Right lobe of liver (tissue), 6 donors: ENCODE results near the gene CYTH3. TPM values are rescaled to one million over a fixed set of nuclear protein-coding genes. Genes with fewer than 3 reads are reported as not detected.

Experiments used
- ATAC-seq, 4 donors: fragments of 200-7000 bp; cut with Tn5 transposase; one replicate each; pipeline ENCODE4 v1.9.1; 2020; ENCODE audit warnings: mild to moderate bottlenecking in 4 of 4, moderate library complexity in 4 of 4
- DNase-seq, 3 donors: peaks; one replicate each; pipeline ENCODE4 v3.0.0-alpha.2; 2020
- H3K27ac ChIP-seq, 3 donors: fragments of 200-600 bp; one replicate each; pipeline ENCODE4 v1.8.0; 2022
- H3K27me3 ChIP-seq, 2 donors: fragments of 200-600 bp; one replicate each; pipeline ENCODE4 v1.8.0; 2022
- H3K36me3 ChIP-seq, 4 donors: fragments of 200-600 bp; sonication (generic) in 1 of 4; one replicate each; pipeline versions ENCODE4 v1.5.1 to v1.8.0; 2017 to 2022; ENCODE audit warnings: control low read depth in 1 of 4
- H3K4me1 ChIP-seq, 4 donors: fragments of 200-600 bp; sonication (generic) in 1 of 4; one replicate each; pipeline versions ENCODE4 v1.5.1 to v1.8.0; 2017 to 2022; ENCODE audit warnings: control low read depth in 1 of 4
- H3K4me3 ChIP-seq, 3 donors: fragments of 200-600 bp; one replicate each; pipeline ENCODE4 v1.8.0; 2022
- H3K9me3 ChIP-seq, 4 donors: fragments of 200-600 bp; sonication (generic) in 1 of 4; one replicate each; pipeline versions ENCODE4 v1.5.1 to v1.8.0; 2017 to 2022; ENCODE audit warnings: control low read depth in 1 of 4
- CTCF ChIP-seq, 4 donors: fragments of 200-600 bp in 3 of 4; fragments of 450-650 bp in 1 of 4; IDR thresholded peaks; one replicate each; pipeline versions ENCODE4 v1.5.1 to v1.8.0; 2016 to 2022; ENCODE audit warnings: antibody characterized with exemption in 4 of 4, mild to moderate bottlenecking in 2 of 4
- POLR2A ChIP-seq: fragments of 450-650 bp; IDR thresholded peaks from one replicate; pipeline ENCODE4 v1.6.1; 2017; ENCODE audit warnings: antibody characterized with exemption, mild to moderate bottlenecking
- WGBS: methylation state at CpG from one replicate; pipeline ENCODE4 v1.1.6; 2018; ENCODE audit warnings: low coverage, low lambda C conversion rate; ENCODE audit not compliant: insufficient coverage; ENCODE audit errors: missing lambda C conversion rate; 5-methylcytosine and 5-hydroxymethylcytosine counted together
- intact Hi-C, 2 donors: fragments of 100-400 bp; cut with DNase I; formaldehyde crosslinking; loops; one replicate each; pipeline versions ENCODE4 v1.11.2 to v1.14.1; 2022
- total RNA-seq, 6 experiments: library from RNA; depleted of rRNA in 2 of 6; stranded (reverse); fragments of >200 nt in 2 of 6; fragmentation: NEBNext Ultra II Directional in 3 of 6; extraction: Animal tissue kit (Norgen Biotek cat#: 25700) in 3 of 6; gene quantifications; one replicate each; pipeline versions ENCODE4 v1.1.0 to v1.2.4, GENCODE V29; 2016 to 2023
- donor health status: DM: no; HTN: yes; CAD: no.
- donor health status: DM: no; HTN: no; CAD: no.
- donor health status: DM: no; HTN: no; CAD: no.
- donor health status: DM: no; HTN: yes; CAD: no.
- donor health status: DM: no; HTN: yes; CAD: no.

The CYTH3 gene
- total RNA-seq, 6 experiments from 2014 or later: 2.7 to 6.6 (median 4.1) TPM

- peaks cover 0 to 39% (median 14%) of the 10 kb centered on the region in 4 donors for H3K36me3 ChIP-seq
These were observed 113.9 kb downstream of the CYTH3 start for GRCh38 chr7:6158424-6159096.

GRCh38 chr7:6157685-6158423 lies 114.6 kb downstream of the CYTH3 start:
- DNase-seq: no peak
- 92% methylated on average over 18 of the region's 28 CpGs for WGBS
- Histone ChIP-seq H3K27ac (no peak overlapping the region), H3K27me3 (no peaks in the 10 kb centered on the region), H3K36me3 (peaks cover 0 to 40% (median 15%) of the 10 kb centered on the region in 4 donors), H3K4me3 (no peak overlapping the region), H3K9me3 (no peaks in the 10 kb centered on the region), H3K4me1 (no peaks in the 10 kb centered on the region)
- TF ChIP-seq CTCF (IDR thresholded peaks at IDR 0.05): no peak
- no peak for TF ChIP-seq POLR2A
- ATAC-seq: no peak
- intact Hi-C loops: no loop called here

More at GRCh38 chr7:6158424-6159096, 113.9 kb downstream of the CYTH3 start:
- Histone ChIP-seq H3K4me1 (no peaks in the 10 kb centered on the region), H3K4me3 (no peak overlapping the region), H3K27ac (no peak overlapping the region), H3K9me3 (no peaks in the 10 kb centered on the region), H3K27me3 (no peaks in the 10 kb centered on the region)
- WGBS: 89% methylated on average over 9 of the region's 29 CpGs
- TF ChIP-seq CTCF (IDR thresholded peaks at IDR 0.05) (no peak), POLR2A (no peak)
- ATAC-seq: no peak
- DNase-seq: no peak
- intact Hi-C loops: no loop called here

GRCh38 chr7:6156734-6157133 lies 115.7 kb downstream of the CYTH3 start:
- Histone ChIP-seq H3K27me3 (no peaks in the 10 kb centered on the region), H3K36me3 (peaks cover 0 to 44% (median 15%) of the 10 kb centered on the region in 4 donors), H3K4me1 (no peaks in the 10 kb centered on the region), H3K27ac (no peak overlapping the region), H3K4me3 (no peak overlapping the region), H3K9me3 (no peaks in the 10 kb centered on the region)
- no peak for DNase-seq
- 93% methylated on average over 11 of the region's 11 CpGs for WGBS
- TF ChIP-seq POLR2A (no peak), CTCF (IDR thresholded peaks at IDR 0.05) (no peak)
- intact Hi-C loops: no loop called here
- ATAC-seq: no peak

GRCh38 chr7:6155596-6155995 lies 116.8 kb downstream of the CYTH3 start:
- DNase-seq (no peak), ATAC-seq (no peak)
- H3K27me3 ChIP-seq: no peaks in the 10 kb centered on the region
- no peaks in the 10 kb centered on the region for H3K4me1 ChIP-seq
- no peak overlapping the region for H3K27ac ChIP-seq
- H3K9me3 ChIP-seq: no peaks in the 10 kb centered on the region
- TF ChIP-seq POLR2A (no peak), CTCF (IDR thresholded peaks at IDR 0.05) (no peak)
- 97% methylated on average over 11 of the region's 11 CpGs for WGBS
- H3K36me3 ChIP-seq: peaks cover 0 to 50% (median 16%) of the 10 kb centered on the region in 4 donors
- H3K4me3 ChIP-seq: no peak overlapping the region
- intact Hi-C loops: no loop called here
